Spleen (tissue), 7 donors: ENCODE results near the gene PLAGL1.

ENCODE experiments used
- POLR2AphosphoS5 ChIP-seq, 3 donors: sonication (generic); formaldehyde crosslinking; IDR thresholded peaks; one replicate each; pipeline ENCODE4 v1.5.1; 2017; ENCODE audit warnings: antibody characterized with exemption in 3 of 3
- TF ChIP-seq, protein P1 (sequence below), 11 experiments: fragments of 200-600 bp in 7 of 11; fragments of 450-650 bp in 4 of 11; sonication (generic) in 4 of 11; IDR thresholded peaks in 8 of 11; conservative IDR thresholded peaks in 3 of 11; 1 replicate in 7 of 11; 2 replicates in 4 of 11; pipeline versions ENCODE4 v1.4.0 to v1.8.0; 2016 to 2021; ENCODE audit warnings: antibody characterized with exemption in 11 of 11, inconsistent platforms in 4 of 11, mild to moderate bottlenecking in 1 of 11
- donor health status: DM: no; HTN: no; CAD: no; lungs with moderate emphysema.
- donor health status: DM: no; HTN: no; CAD: no.
- donor health status: DM: no; HTN: no; CAD: no.

DNA sequence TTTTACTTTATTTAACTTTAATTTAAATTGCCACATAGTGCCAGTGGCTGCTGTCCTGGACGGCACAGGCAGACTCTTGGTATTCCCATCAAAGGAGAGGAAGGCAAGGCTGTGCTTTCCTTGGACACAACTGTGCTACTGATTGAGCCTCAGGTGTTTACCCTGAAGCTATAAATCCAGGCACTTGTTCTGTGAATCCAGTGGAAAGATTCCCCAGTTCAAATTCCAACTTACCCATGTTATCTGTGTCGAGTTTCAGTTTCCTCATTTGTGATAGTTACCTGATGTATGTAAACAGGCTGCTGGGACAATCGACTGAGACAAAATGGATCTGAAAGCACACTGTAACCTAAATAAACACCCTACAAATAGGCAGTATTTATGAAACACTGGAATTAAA, 57.2 kb downstream of the PLAGL1 start:
- no peak for TF ChIP-seq POLR2AphosphoS5 (IDR thresholded peaks at IDR 0.05)
- TF ChIP-seq, protein P1, sequence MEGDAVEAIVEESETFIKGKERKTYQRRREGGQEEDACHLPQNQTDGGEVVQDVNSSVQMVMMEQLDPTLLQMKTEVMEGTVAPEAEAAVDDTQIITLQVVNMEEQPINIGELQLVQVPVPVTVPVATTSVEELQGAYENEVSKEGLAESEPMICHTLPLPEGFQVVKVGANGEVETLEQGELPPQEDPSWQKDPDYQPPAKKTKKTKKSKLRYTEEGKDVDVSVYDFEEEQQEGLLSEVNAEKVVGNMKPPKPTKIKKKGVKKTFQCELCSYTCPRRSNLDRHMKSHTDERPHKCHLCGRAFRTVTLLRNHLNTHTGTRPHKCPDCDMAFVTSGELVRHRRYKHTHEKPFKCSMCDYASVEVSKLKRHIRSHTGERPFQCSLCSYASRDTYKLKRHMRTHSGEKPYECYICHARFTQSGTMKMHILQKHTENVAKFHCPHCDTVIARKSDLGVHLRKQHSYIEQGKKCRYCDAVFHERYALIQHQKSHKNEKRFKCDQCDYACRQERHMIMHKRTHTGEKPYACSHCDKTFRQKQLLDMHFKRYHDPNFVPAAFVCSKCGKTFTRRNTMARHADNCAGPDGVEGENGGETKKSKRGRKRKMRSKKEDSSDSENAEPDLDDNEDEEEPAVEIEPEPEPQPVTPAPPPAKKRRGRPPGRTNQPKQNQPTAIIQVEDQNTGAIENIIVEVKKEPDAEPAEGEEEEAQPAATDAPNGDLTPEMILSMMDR (IDR thresholded peaks at IDR 0.05 in 8 of 11, conservative IDR thresholded peaks at IDR 0.05 in 3 of 11): no peak
